ENCODE measurements around the gene ARMH3. TPM values are rescaled to one million over a fixed set of nuclear protein-coding genes. Genes with fewer than 3 reads are reported as not detected.
"Not testable (repeated sequence)": the region's sequence is repeated elsewhere in the genome, so short reads cannot be mapped to it uniquely, and the experiment has no call there.

Gene ARMH3
- total and polyA plus RNA-seq, 2 experiments from 2014 or later: 8.7 to 11.1 TPM

GRCh38 chr10:101980677-101981076 is 75.3 kb downstream of the ARMH3 start:
- H4K20me1 ChIP-seq (replicated peaks; ENCODE audit: insufficient read depth); ATAC-seq; H3K9me3 Mint-ChIP-seq; H3K4me3 ChIP-seq; H3K9me2 ChIP-seq (ENCODE audit: insufficient read depth); H3K4me2 ChIP-seq; H3K27me3 Mint-ChIP-seq (ENCODE audit: insufficient read depth, low read depth, poor library complexity); H3K4me1 ChIP-seq (ENCODE audit: insufficient read depth); H3F3A ChIP-seq (replicated peaks; ENCODE audit: low read depth); H3K27me3 ChIP-seq (ENCODE audit: insufficient read depth); H3K4me1 Mint-ChIP-seq; H3K27ac ChIP-seq (ENCODE audit: low read depth); H3K27ac Mint-ChIP-seq; H3K4me3 Mint-ChIP-seq; H3K36me3 Mint-ChIP-seq (ENCODE audit: low read depth); DNase-seq (ENCODE audit: low spot score); H3K79me2 ChIP-seq (replicated peaks; ENCODE audit: insufficient read depth); H2AFZ ChIP-seq; H3K36me3 ChIP-seq (ENCODE audit: insufficient read depth): not testable (repeated sequence)

DNA sequence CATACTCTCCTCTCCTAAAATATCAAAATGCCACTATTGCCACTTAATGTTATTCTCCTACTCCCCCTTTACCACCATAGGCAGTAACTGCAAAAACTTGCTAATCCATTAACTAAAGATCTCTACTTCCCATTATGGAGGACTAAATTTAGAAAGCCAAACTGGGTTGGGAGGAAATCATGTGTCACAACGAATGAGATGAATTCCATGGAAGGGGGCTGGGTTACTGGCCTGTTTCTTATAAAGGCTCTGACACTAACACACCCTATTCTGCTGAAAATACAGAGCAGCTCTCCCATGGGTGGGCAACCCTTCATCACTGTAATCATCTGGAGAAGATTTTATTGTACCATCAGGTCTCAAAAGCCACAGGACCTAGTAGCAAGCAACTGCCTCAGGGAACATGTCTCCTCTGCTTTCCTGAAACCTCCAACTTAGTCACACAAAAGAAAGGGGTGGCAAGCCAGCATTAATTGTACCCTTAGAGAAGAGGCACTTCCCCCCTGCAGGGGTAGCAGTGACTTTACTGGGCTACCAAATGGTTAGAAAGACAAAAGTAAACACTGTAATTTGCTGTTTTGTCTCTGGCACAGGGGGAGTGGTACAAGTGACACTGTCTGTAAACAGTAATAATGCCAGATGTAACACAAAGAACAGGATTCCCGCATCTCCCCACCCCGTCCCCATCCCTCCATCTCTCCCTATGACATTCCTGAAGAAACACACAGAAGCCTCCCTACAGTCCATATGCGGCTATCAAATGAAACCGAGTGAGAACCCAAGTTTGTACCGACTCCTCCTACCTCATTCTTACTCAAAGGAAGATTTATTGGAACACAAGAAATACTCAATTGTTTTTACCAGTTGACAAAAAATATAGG is 81.6 kb downstream of the ARMH3 start:
- Histone ChIP-seq H3K27me3 (ENCODE audit: insufficient read depth) (no peaks in the 10 kb centered on the region), H3K36me3 (ENCODE audit: insufficient read depth) (no peaks in the 10 kb centered on the region; the same call in 1 of the 2 replicates), H3F3A (replicated peaks; ENCODE audit: low read depth) (no peaks in the 10 kb centered on the region), H3K79me2 (replicated peaks; ENCODE audit: insufficient read depth) (no peaks in the 10 kb centered on the region), H4K20me1 (replicated peaks; ENCODE audit: insufficient read depth) (no peaks in the 10 kb centered on the region), H3K9me2 (ENCODE audit: insufficient read depth) (no peaks in the 10 kb centered on the region), H3K4me1 (ENCODE audit: insufficient read depth) (peaks cover 7% of the 10 kb centered on the region; the same call in 1 of the 2 replicates), H3K4me3 (no peak overlapping the region), H3K4me2 (no peak overlapping the region), H3K27ac (ENCODE audit: low read depth) (no peak overlapping the region; the same call in 1 of the 2 replicates), H2AFZ (no peak overlapping the region)
- Mint-ChIP-seq H3K27ac (no peak overlapping the region), H3K36me3 (ENCODE audit: low read depth) (no peaks in the 10 kb centered on the region; the same call in 1 of the 3 replicates), H3K4me3 (no peak overlapping the region), H3K9me3 (no peaks in the 10 kb centered on the region), H3K4me1 (peaks cover 13% of the 10 kb centered on the region), H3K27me3 (ENCODE audit: insufficient read depth, low read depth, poor library complexity) (peaks cover 3% of the 10 kb centered on the region)
- ATAC-seq (peak; percentile 50), DNase-seq (ENCODE audit: low spot score) (no peak)
- TF ChIP-seq, protein P1, sequence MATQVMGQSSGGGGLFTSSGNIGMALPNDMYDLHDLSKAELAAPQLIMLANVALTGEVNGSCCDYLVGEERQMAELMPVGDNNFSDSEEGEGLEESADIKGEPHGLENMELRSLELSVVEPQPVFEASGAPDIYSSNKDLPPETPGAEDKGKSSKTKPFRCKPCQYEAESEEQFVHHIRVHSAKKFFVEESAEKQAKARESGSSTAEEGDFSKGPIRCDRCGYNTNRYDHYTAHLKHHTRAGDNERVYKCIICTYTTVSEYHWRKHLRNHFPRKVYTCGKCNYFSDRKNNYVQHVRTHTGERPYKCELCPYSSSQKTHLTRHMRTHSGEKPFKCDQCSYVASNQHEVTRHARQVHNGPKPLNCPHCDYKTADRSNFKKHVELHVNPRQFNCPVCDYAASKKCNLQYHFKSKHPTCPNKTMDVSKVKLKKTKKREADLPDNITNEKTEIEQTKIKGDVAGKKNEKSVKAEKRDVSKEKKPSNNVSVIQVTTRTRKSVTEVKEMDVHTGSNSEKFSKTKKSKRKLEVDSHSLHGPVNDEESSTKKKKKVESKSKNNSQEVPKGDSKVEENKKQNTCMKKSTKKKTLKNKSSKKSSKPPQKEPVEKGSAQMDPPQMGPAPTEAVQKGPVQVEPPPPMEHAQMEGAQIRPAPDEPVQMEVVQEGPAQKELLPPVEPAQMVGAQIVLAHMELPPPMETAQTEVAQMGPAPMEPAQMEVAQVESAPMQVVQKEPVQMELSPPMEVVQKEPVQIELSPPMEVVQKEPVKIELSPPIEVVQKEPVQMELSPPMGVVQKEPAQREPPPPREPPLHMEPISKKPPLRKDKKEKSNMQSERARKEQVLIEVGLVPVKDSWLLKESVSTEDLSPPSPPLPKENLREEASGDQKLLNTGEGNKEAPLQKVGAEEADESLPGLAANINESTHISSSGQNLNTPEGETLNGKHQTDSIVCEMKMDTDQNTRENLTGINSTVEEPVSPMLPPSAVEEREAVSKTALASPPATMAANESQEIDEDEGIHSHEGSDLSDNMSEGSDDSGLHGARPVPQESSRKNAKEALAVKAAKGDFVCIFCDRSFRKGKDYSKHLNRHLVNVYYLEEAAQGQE (IDR thresholded peaks at IDR 0.05; ENCODE audit: unreplicated experiment): no peak
- no peak for TF ChIP-seq CREB1 (CRISPR knock-in tag; IDR thresholded peaks at IDR 0.05; ENCODE audit: low read depth)
- no peak for TF ChIP-seq ZNF114 (CRISPR knock-in tag; IDR thresholded peaks at IDR 0.05)
- TF ChIP-seq, protein P2, sequence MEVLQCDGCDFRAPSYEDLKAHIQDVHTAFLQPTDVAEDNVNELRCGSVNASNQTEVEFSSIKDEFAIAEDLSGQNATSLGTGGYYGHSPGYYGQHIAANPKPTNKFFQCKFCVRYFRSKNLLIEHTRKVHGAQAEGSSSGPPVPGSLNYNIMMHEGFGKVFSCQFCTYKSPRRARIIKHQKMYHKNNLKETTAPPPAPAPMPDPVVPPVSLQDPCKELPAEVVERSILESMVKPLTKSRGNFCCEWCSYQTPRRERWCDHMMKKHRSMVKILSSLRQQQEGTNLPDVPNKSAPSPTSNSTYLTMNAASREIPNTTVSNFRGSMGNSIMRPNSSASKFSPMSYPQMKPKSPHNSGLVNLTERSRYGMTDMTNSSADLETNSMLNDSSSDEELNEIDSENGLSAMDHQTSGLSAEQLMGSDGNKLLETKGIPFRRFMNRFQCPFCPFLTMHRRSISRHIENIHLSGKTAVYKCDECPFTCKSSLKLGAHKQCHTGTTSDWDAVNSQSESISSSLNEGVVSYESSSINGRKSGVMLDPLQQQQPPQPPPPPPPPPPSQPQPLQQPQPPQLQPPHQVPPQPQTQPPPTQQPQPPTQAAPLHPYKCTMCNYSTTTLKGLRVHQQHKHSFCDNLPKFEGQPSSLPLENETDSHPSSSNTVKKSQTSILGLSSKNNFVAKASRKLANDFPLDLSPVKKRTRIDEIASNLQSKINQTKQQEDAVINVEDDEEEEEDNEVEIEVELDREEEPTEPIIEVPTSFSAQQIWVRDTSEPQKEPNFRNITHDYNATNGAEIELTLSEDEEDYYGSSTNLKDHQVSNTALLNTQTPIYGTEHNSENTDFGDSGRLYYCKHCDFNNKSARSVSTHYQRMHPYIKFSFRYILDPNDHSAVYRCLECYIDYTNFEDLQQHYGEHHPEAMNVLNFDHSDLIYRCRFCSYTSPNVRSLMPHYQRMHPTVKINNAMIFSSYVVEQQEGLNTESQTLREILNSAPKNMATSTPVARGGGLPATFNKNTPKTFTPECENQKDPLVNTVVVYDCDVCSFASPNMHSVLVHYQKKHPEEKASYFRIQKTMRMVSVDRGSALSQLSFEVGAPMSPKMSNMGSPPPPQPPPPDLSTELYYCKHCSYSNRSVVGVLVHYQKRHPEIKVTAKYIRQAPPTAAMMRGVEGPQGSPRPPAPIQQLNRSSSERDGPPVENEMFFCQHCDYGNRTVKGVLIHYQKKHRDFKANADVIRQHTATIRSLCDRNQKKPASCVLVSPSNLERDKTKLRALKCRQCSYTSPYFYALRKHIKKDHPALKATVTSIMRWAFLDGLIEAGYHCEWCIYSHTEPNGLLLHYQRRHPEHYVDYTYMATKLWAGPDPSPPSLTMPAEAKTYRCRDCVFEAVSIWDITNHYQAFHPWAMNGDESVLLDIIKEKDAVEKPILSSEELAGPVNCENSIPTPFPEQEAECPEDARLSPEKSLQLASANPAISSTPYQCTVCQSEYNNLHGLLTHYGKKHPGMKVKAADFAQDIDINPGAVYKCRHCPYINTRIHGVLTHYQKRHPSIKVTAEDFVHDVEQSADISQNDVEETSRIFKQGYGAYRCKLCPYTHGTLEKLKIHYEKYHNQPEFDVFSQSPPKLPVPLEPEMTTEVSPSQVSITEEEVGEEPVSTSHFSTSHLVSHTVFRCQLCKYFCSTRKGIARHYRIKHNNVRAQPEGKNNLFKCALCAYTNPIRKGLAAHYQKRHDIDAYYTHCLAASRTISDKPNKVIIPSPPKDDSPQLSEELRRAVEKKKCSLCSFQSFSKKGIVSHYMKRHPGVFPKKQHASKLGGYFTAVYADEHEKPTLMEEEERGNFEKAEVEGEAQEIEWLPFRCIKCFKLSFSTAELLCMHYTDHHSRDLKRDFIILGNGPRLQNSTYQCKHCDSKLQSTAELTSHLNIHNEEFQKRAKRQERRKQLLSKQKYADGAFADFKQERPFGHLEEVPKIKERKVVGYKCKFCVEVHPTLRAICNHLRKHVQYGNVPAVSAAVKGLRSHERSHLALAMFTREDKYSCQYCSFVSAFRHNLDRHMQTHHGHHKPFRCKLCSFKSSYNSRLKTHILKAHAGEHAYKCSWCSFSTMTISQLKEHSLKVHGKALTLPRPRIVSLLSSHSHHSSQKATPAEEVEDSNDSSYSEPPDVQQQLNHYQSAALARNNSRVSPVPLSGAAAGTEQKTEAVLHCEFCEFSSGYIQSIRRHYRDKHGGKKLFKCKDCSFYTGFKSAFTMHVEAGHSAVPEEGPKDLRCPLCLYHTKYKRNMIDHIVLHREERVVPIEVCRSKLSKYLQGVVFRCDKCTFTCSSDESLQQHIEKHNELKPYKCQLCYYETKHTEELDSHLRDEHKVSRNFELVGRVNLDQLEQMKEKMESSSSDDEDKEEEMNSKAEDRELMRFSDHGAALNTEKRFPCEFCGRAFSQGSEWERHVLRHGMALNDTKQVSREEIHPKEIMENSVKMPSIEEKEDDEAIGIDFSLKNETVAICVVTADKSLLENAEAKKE (CRISPR knock-in tag; IDR thresholded peaks at IDR 0.05): no peak
- TF ChIP-seq, protein P3, sequence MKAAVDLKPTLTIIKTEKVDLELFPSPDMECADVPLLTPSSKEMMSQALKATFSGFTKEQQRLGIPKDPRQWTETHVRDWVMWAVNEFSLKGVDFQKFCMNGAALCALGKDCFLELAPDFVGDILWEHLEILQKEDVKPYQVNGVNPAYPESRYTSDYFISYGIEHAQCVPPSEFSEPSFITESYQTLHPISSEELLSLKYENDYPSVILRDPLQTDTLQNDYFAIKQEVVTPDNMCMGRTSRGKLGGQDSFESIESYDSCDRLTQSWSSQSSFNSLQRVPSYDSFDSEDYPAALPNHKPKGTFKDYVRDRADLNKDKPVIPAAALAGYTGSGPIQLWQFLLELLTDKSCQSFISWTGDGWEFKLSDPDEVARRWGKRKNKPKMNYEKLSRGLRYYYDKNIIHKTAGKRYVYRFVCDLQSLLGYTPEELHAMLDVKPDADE (IDR thresholded peaks at IDR 0.05): no peak
- no peak for TF ChIP-seq EZH2phosphoT487 (IDR thresholded peaks at IDR 0.05; ENCODE audit: unreplicated experiment)
- TF ChIP-seq NANOG (IDR thresholded peaks at IDR 0.05; ENCODE audit: borderline replicate concordance): no peak
- TF ChIP-seq POLR2AphosphoS5 (IDR thresholded peaks at IDR 0.05; ENCODE audit: low read depth): no peak
- no peak for TF ChIP-seq ZNF331 (CRISPR knock-in tag; IDR thresholded peaks at IDR 0.05; ENCODE audit: low read depth)
- no peak for TF ChIP-seq STAT1 (IDR thresholded peaks at IDR 0.05; ENCODE audit: unreplicated experiment)
